UCSD-AML1 (cell line): ENCODE results near the gene MISP.

ENCODE experiments used
- DNase-seq: peaks from one replicate; lab custom pipeline; 2025; ENCODE audit not compliant: unreplicated experiment; lab: John Stamatoyannopoulos, UW

Gene MISP

DNA sequence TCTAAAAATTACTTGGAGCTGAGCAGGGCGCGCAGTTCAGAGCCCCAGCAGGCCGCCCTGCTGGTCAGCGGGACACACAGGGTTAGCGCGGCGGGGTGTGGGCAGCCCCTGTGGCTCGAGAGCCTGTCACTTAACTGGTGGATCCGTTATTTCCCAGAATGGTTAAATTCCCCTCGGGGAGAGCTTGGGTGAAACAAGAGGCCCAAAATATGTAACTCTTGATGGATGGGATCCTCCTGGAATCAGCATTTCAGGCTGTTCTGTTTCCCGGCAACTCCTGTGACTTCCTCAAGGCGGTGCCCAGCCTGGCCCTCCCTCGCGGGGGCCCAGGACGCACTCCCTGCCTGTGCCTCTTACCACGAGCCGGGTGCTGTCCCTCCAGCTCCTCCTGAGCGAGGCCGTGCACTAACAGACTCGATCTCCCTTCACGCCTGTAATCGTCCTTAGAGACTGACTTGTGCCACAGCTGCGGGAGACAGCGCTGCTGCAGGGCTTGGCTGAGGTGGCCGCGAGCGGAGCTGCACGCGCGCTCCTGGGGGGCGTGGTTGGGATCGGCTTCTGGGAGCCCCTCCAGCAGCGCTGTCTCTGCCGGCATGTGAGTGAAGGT, 56.0 kb downstream of the MISP start:
- DNase-seq: no peak

DNA sequence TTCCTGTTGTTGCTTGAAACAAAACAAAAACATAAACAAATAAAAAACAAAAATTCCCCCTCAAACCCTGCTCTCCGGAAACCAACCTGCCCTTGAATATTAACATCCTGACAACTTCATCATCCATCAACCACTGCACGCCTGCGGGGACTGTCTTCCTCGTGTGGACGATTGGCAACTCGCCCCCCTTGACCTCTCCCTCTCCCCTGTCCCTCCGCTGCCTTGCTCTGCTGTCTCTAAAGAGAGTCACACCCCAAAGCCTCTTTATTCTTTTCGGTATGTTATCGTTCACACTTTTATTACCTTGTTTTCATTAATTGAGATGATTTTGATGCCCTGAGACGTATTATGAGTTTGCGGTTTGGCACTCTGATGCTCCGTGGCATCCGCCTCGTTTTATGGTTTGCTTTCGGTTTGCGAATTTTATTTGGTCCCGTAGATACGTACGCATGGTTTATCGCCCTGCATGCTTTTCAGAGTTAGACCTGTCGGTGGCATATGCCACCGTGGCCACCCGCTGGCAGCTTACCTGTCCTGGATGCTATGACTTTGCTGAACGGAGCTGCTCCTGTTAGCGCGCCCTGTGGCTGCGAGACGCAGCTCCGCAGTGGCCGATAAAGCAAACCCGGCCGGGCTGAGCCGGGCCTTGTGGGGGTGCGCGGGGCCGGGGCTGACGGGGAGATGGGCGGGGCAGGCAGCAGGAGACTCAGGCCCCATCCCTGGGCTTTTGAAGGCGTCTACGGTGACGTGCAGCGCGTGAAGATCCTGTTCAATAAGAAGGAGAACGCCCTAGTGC, 56.9 kb downstream of the MISP start:
- no peak for DNase-seq

DNA sequence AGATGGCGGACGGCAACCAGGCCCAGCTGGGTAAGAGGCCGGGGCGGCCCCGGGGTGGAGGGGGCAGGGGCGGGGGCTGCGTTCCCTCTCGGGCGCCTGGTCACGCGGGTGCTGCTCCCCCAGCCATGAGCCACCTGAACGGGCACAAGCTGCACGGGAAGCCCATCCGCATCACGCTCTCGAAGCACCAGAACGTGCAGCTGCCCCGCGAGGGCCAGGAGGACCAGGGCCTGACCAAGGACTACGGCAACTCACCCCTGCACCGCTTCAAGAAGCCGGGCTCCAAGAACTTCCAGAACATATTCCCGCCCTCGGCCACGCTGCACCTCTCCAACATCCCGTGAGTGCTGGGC, 57.5 kb downstream of the MISP start:
- DNase-seq: no peak

DNA sequence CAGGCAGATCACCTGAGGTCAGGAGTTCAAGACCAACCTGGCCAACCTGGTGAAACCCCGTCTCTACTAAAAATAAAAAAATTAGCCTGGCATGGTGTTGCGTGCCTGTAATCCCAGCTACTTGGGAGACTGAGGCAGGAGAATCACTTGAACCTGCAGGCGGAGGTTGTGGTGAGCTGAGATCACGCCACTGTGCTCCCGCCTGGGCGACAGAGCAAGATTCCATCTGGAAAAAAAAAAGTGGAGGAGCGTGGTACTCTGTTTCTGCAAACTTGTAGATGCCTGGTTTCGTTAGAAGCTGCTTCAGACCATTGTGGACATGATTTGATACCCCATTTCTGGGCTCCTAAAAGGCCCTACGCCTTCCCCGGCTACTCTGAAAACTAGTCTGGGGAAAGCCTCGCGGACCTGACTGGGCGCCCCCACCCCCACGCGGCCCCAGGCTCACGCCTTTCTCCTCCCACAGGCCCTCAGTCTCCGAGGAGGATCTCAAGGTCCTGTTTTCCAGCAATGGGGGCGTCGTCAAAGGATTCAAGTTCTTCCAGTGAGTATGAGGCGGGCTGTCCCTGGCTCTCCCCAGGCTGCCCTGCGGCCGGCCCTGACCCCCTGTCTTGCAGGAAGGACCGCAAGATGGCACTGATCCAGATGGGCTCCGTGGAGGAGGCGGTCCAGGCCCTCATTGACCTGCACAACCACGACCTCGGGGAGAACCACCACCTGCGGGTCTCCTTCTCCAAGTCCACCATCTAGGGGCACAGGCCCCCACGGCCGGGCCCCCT, 59.4 kb downstream of the MISP start:
- no peak for DNase-seq

DNA sequence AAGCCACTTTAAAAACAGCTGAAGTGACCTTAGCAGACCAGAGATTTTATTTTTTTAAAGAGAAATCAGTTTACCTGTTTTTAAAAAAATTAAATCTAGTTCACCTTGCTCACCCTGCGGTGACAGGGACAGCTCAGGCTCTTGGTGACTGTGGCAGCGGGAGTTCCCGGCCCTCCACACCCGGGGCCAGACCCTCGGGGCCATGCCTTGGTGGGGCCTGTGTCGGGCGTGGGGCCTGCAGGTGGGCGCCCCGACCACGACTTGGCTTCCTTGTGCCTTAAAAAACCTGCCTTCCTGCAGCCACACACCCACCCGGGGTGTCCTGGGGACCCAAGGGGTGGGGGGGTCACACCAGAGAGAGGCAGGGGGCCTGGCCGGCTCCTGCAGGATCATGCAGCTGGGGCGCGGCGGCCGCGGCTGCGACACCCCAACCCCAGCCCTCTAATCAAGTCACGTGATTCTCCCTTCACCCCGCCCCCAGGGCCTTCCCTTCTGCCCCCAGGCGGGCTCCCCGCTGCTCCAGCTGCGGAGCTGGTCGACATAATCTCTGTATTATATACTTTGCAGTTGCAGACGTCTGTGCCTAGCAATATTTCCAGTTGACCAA, 60.1 kb downstream of the MISP start:
- DNase-seq: no peak

GRCh38 chr19:811506-812048, 60.7 kb downstream of the MISP start:
- DNase-seq: no peak

- no peak for DNase-seq
These were observed 61.3 kb downstream of the MISP start for GRCh38 chr19:812049-812746.

- DNase-seq: no peak
These were observed 61.9 kb downstream of the MISP start for GRCh38 chr19:812747-813218.

- no peak for DNase-seq
These were observed 62.6 kb downstream of the MISP start for GRCh38 chr19:813219-814151.
